ENCODE measurements around the gene ATP2A2. TPM values are rescaled to one million over a fixed set of nuclear protein-coding genes. Genes with fewer than 3 reads are reported as not detected.

Gene ATP2A2
- total and polyA plus RNA-seq, 12 donors = 316 to 4,750 (median 1,535) TPM

GRCh38 chr12:110284597-110284996 lies 3.5 kb downstream of the ATP2A2 start:
- Histone ChIP-seq H3K9me3 (no peaks in the 10 kb centered on the region), H3K4me1 (peaks cover 0 to 85% (median 78%) of the 10 kb centered on the region in 9 donors), H3K36me3 (peaks cover 0 to 75% (median 15%) of the 10 kb centered on the region in 9 donors), H3K27me3 (no peaks in the 10 kb centered on the region), H3K4me3 (peak overlapping the region; percentile 75 to 96 (median 91)), H3K27ac (peak overlapping the region in 9 of 10 donors; percentile 2 to 100 (median 99))
- intact Hi-C loops (cut with DNase I) = loop anchor here in 5 of 10 donors (5.0 to 10.0 kb wide), 5 partner anchors 37 to 182 kb away; no protein-coding TSS in a partner anchor
- TF ChIP-seq, protein P1, sequence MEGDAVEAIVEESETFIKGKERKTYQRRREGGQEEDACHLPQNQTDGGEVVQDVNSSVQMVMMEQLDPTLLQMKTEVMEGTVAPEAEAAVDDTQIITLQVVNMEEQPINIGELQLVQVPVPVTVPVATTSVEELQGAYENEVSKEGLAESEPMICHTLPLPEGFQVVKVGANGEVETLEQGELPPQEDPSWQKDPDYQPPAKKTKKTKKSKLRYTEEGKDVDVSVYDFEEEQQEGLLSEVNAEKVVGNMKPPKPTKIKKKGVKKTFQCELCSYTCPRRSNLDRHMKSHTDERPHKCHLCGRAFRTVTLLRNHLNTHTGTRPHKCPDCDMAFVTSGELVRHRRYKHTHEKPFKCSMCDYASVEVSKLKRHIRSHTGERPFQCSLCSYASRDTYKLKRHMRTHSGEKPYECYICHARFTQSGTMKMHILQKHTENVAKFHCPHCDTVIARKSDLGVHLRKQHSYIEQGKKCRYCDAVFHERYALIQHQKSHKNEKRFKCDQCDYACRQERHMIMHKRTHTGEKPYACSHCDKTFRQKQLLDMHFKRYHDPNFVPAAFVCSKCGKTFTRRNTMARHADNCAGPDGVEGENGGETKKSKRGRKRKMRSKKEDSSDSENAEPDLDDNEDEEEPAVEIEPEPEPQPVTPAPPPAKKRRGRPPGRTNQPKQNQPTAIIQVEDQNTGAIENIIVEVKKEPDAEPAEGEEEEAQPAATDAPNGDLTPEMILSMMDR (IDR thresholded peaks at IDR 0.05) = no peak
- ATAC-seq = no peak
- DNase-seq = no peak

DNA sequence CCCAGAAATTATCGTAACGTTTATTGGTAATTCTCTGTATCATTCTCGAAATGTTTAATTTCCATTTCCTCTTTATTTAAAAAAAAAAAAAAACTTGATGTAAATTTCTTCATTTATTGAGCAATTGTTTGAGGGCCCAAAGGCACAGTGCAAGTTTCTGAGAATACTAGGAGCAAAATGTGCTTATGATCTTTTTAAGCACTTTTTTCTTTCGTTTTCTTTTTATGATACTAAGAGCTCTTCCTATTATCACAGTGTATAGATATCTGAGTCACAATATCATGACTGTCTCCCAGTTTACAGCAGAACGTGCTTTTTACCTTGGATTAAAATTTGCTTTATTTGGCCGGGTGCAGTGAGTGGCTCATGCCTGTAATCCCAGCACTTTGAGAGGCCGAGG lies 5.6 kb downstream of the ATP2A2 start:
- no peak for ATAC-seq
- TF ChIP-seq, protein P1 (IDR thresholded peaks at IDR 0.05) = no peak
- no peak for DNase-seq
- peaks cover 0 to 94% (median 83%) of the 10 kb centered on the region in 9 donors for H3K4me1 ChIP-seq
- H3K36me3 ChIP-seq = peaks cover 0 to 95% (median 26%) of the 10 kb centered on the region in 9 donors
- H3K4me3 ChIP-seq = peak overlapping the region; percentile 5 to 96 (median 91)
- H3K27ac ChIP-seq = peak overlapping the region in 9 of 10 donors; percentile 8 to 99 (median 99)
- 41 to 50% methylated on average over 7 of the region's 7 CpGs for WGBS, 2 donors
- intact Hi-C loops (cut with DNase I) = loop anchor here in 4 of 10 donors (5.0 to 10.0 kb wide), 3 partner anchors 62 to 182 kb away; no protein-coding TSS in a partner anchor
- H3K27me3 ChIP-seq = no peaks in the 10 kb centered on the region
- no peaks in the 10 kb centered on the region for H3K9me3 ChIP-seq

GRCh38 chr12:110287986-110288385 lies 6.9 kb downstream of the ATP2A2 start:
- Histone ChIP-seq H3K9me3 (no peaks in the 10 kb centered on the region), H3K36me3 (peaks cover 0 to 100% (median 39%) of the 10 kb centered on the region in 9 donors), H3K27ac (peak overlapping the region in 8 of 10 donors; percentile 47 to 99 (median 56)), H3K27me3 (no peaks in the 10 kb centered on the region), H3K4me3 (peak overlapping the region in 3 of 10 donors; percentile 90 to 96 (median 96)), H3K4me1 (peaks cover 0 to 99% (median 77%) of the 10 kb centered on the region in 9 donors)
- peak in 1 of 8 donors; percentile 3 for ATAC-seq
- TF ChIP-seq, protein P1 (IDR thresholded peaks at IDR 0.05) = no peak
- intact Hi-C loops (cut with DNase I) = loop anchor here in 4 of 10 donors (5.0 to 10.0 kb wide), 3 partner anchors 63 to 183 kb away; no protein-coding TSS in a partner anchor
- WGBS, 2 donors = 47 to 64% methylated on average over 3 of the region's 3 CpGs
- DNase-seq = no peak

DNA sequence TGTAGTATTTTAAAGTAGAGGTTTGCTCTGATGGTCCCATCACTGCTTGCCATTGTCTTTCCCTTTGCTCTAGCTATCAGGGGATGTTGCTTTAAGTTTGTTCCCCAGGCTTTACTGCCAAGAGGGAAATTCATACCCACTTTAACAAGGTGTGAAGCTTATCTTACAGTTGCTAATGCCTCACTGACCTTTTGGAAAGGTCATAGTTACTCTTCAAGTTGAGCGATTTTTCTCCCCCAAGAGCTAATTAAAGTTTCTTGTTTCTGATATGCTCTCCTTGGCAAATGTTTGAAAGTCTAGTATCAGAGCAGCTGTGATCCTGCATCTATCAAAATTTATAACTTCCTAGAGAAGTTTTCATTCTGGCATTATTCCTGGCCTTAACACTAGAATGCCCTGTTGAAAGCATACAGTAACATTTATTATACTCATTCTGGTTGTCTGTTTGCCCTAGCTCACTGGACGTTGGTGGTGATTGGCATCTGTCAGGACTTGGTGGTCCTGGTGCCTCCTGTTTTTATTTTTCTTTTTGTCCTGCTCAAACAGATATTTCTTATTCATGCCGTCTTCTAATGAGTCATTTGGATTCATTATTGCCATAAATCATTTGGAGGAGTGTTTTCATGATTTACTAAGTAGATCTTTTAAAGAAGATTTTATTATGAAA lies 8.1 kb downstream of the ATP2A2 start:
- WGBS, 2 donors = 22 to 27% methylated on average over 3 of the region's 3 CpGs
- peak overlapping the region in 9 of 10 donors; percentile 28 to 99 (median 56) for H3K27ac ChIP-seq
- ATAC-seq (peak in 6 of 8 donors; percentile 9 to 54 (median 38)), DNase-seq (no peak)
- intact Hi-C loops (cut with DNase I) = loop anchor here in 4 of 10 donors (5.0 to 10.0 kb wide), 3 partner anchors 64 to 184 kb away; no protein-coding TSS in a partner anchor
- H3K4me3 ChIP-seq = peak overlapping the region in 5 of 10 donors; percentile 3 to 17 (median 7)
- H3K4me1 ChIP-seq = peaks cover 0 to 92% (median 65%) of the 10 kb centered on the region in 9 donors
- no peaks in the 10 kb centered on the region for H3K9me3 ChIP-seq
- no peaks in the 10 kb centered on the region for H3K27me3 ChIP-seq
- peaks cover 0 to 99% (median 44%) of the 10 kb centered on the region in 9 donors for H3K36me3 ChIP-seq
- TF ChIP-seq, protein P1 (IDR thresholded peaks at IDR 0.05) = no peak

All from heart right ventricle (tissue), 16 donors.